H1 (cell line): ENCODE results near the gene RND3. TPM values are rescaled to one million over a fixed set of nuclear protein-coding genes. Genes with fewer than 3 reads are reported as not detected.

Experiments used
- CTCF ChIA-PET: fragments of 300-600 bp; sonication (Branson Sonifier 250); formaldehyde crosslinking; loops from one replicate; lab custom pipeline; 2021; ENCODE audit not compliant: partially characterized antibody; lab: Charles Lee
- POLR2A ChIA-PET: fragments of 300-600 bp; sonication (Branson Sonifier 250); formaldehyde crosslinking; loops from one replicate; lab custom pipeline; 2021; ENCODE audit warnings: inconsistent platforms; ENCODE audit not compliant: partially characterized antibody; lab: Charles Lee
- DNase-seq, 2 experiments: peaks; one replicate each; pipeline versions ENCODE4 v3.0.0 to v3.0.0-alpha.2; 2010 to 2022; ENCODE audit warnings: low spot score in 2 of 2, low read depth in 1 of 2, mixed read lengths in 1 of 2
- FAIRE-seq: peaks from 2 replicates; lab custom pipeline; 2011; peaks lifted over from hg19 to GRCh38; lab: Jason Lieb, UNC
- H2AFZ ChIP-seq: 2 replicates; pipeline ENCODE4 v1.8.1; 2012; ENCODE audit warnings: low read length, inconsistent platforms
- H2AK5ac ChIP-seq: 2 replicates; pipeline ENCODE4 v1.6.1; 2013; ENCODE audit warnings: low read depth, low read length
- H2BK120ac ChIP-seq: replicated peaks from 2 replicates; pipeline ENCODE3; 2013; ENCODE audit warnings: low read depth, low read length, inconsistent platforms
- H2BK12ac ChIP-seq: 2 replicates; pipeline ENCODE4 v1.6.1; 2013; ENCODE audit warnings: low read depth, low read length
- H2BK15ac ChIP-seq: 2 replicates; pipeline ENCODE4 v1.6.1; 2013; ENCODE audit warnings: low read length
- H2BK20ac ChIP-seq: 2 replicates; pipeline ENCODE4 v1.6.1; 2013; ENCODE audit warnings: low read length
- H2BK5ac ChIP-seq: 2 replicates; pipeline ENCODE4 v1.6.1; 2013; ENCODE audit warnings: low read depth, low read length
- H3K14ac ChIP-seq: 2 replicates; pipeline ENCODE4 v1.6.1; 2013; ENCODE audit warnings: inconsistent platforms; ENCODE audit not compliant: insufficient read length
- H3K18ac ChIP-seq: 2 replicates; pipeline ENCODE4 v1.6.1; 2013; ENCODE audit warnings: low read length; ENCODE audit errors: extremely low read depth
- H3K23ac ChIP-seq: 2 replicates; pipeline ENCODE4 v1.6.1; 2013; ENCODE audit warnings: inconsistent platforms; ENCODE audit not compliant: insufficient read length
- H3K23me2 ChIP-seq: 2 replicates; pipeline ENCODE4 v1.6.1; 2013; ENCODE audit warnings: low read depth, low read length
- H3K27ac ChIP-seq: 2 replicates; pipeline ENCODE4 v1.6.1; 2011; ENCODE audit warnings: low read depth, low read length, inconsistent platforms
- H3K27me3 ChIP-seq, 4 experiments: replicated peaks in 1 of 4; 1 replicate in 1 of 4; 2 replicates in 3 of 4; pipeline versions ENCODE4 v1.6.1 to v1.8.1; 2011 to 2013; ENCODE audit warnings: low read length in 3 of 4, mild to moderate bottlenecking in 3 of 4, inconsistent platforms in 2 of 4, mixed read lengths in 2 of 4, moderate library complexity in 1 of 4; ENCODE audit not compliant: control insufficient read depth in 3 of 4, insufficient read depth in 3 of 4; ENCODE audit errors: extremely low read depth in 1 of 4
- H3K36me3 ChIP-seq, 4 experiments: 2 replicates each; pipeline versions ENCODE4 v1.6.1 to v1.8.1; 2011 to 2013; ENCODE audit warnings: mild to moderate bottlenecking in 4 of 4, low read length in 3 of 4, moderate library complexity in 2 of 4, control low read depth in 1 of 4, inconsistent platforms in 1 of 4; ENCODE audit not compliant: insufficient read depth in 4 of 4, control insufficient read depth in 2 of 4
- H3K4ac ChIP-seq: replicated peaks from 2 replicates; pipeline ENCODE3; 2013; ENCODE audit warnings: low read length, low read depth, mixed read lengths, inconsistent platforms; ENCODE audit not compliant: insufficient read length
- H3K4me1 ChIP-seq, 4 experiments: replicated peaks in 1 of 4; 1 replicate in 1 of 4; 2 replicates in 3 of 4; pipeline versions ENCODE4 v1.6.1 to v1.8.1; 2011 to 2013; ENCODE audit warnings: low read length in 3 of 4, inconsistent platforms in 2 of 4, mixed read lengths in 1 of 4; ENCODE audit not compliant: insufficient read depth in 4 of 4, control insufficient read depth in 3 of 4
- H3K4me2 ChIP-seq, 2 experiments: 2 replicates each; pipeline versions ENCODE4 v1.6.1 to v1.8.1; 2011 to 2013; ENCODE audit warnings: low read depth in 2 of 2, low read length in 2 of 2, control low read depth in 1 of 2, inconsistent platforms in 1 of 2, mild to moderate bottlenecking in 1 of 2; ENCODE audit not compliant: insufficient read depth in 1 of 2
- H3K4me3 ChIP-seq, 4 experiments: fragments of 200-600, 300-600 bp in 1 of 4; sonication (generic), shearing (Covaris generic), sonication (Bioruptor Twin) in 1 of 4; 2 replicates each; pipeline versions ENCODE4 v1.5.1 to v1.8.1; 2011 to 2016; ENCODE audit warnings: low read length in 4 of 4, low read depth in 3 of 4, control low read depth in 2 of 4, inconsistent platforms in 2 of 4, mild to moderate bottlenecking in 2 of 4, mixed read lengths in 1 of 4, moderate library complexity in 1 of 4; ENCODE audit not compliant: insufficient read depth in 2 of 4; ENCODE audit errors: extremely low read depth in 1 of 4
- H3K56ac ChIP-seq: replicated peaks from 2 replicates; pipeline ENCODE3; 2013; ENCODE audit warnings: low read depth, mild to moderate bottlenecking, mixed read lengths, low read length, inconsistent platforms; ENCODE audit not compliant: insufficient read length
- H3K79me1 ChIP-seq: 2 replicates; pipeline ENCODE4 v1.6.1; 2013; ENCODE audit warnings: low read depth, low read length, control low read depth
- H3K79me2 ChIP-seq, 2 experiments: 2 replicates each; pipeline versions ENCODE4 v1.6.1 to v1.8.1; 2012 to 2013; ENCODE audit warnings: low read length in 2 of 2, mild to moderate bottlenecking in 2 of 2, inconsistent platforms in 1 of 2; ENCODE audit not compliant: insufficient read depth in 2 of 2, control insufficient read depth in 1 of 2
- H3K9ac ChIP-seq, 4 experiments: replicated peaks in 1 of 4; 1 replicate in 1 of 4; 2 replicates in 3 of 4; pipeline versions ENCODE4 v1.6.1 to v1.8.1; 2011 to 2013; ENCODE audit warnings: low read depth in 3 of 4, low read length in 3 of 4, control low read depth in 2 of 4, mild to moderate bottlenecking in 2 of 4, moderate library complexity in 2 of 4, inconsistent platforms in 1 of 4; ENCODE audit errors: extremely low read depth in 1 of 4
- H3K9me3 ChIP-seq, 2 experiments: 2 replicates each; pipeline versions ENCODE4 v1.6.1 to v1.8.1; 2012 to 2013; ENCODE audit warnings: mild to moderate bottlenecking in 2 of 2, moderate library complexity in 2 of 2, control low read depth in 1 of 2, inconsistent platforms in 1 of 2, low read depth in 1 of 2, low read length in 1 of 2, mixed read lengths in 1 of 2; ENCODE audit not compliant: insufficient read depth in 2 of 2
- H4K20me1 ChIP-seq, 2 experiments: replicated peaks in 1 of 2; 2 replicates each; pipeline versions ENCODE3 to v1.8.1; 2011 to 2013; ENCODE audit warnings: inconsistent platforms in 2 of 2, low read length in 2 of 2, mild to moderate bottlenecking in 1 of 2; ENCODE audit not compliant: insufficient read depth in 2 of 2, control insufficient read depth in 1 of 2
- H4K5ac ChIP-seq: 2 replicates; pipeline ENCODE4 v1.6.1; 2013; ENCODE audit warnings: low read length, low read depth, mixed read lengths, inconsistent platforms; ENCODE audit not compliant: insufficient read length
- H4K8ac ChIP-seq: 2 replicates; pipeline ENCODE4 v1.8.0; 2013; ENCODE audit warnings: mild to moderate bottlenecking, moderate library complexity, low read length, inconsistent platforms; ENCODE audit not compliant: insufficient read depth; ENCODE audit errors: extremely low read depth
- H4K91ac ChIP-seq: replicated peaks from 2 replicates; pipeline ENCODE3; 2013; ENCODE audit warnings: low read length, mixed read lengths, inconsistent platforms; ENCODE audit not compliant: insufficient read length
- ATF3 ChIP-seq: IDR thresholded peaks from 2 replicates; pipeline ENCODE4 v1.6.1; 2011; ENCODE audit warnings: low read depth, mild to moderate bottlenecking, low read length; ENCODE audit not compliant: insufficient read depth
- CBX5 ChIP-seq: fragments of 300-800, 300-1000 bp; sonication (generic); IDR thresholded peaks from 2 replicates; pipeline ENCODE4 v1.7.1; 2016; ENCODE audit warnings: antibody characterized with exemption, low read length, low read depth
- HDAC6 ChIP-seq: IDR thresholded peaks from one replicate; pipeline ENCODE4 v1.7.1; 2012; ENCODE audit warnings: low read depth, mild to moderate bottlenecking, inconsistent platforms, low read length, moderate library complexity
- MAFK ChIP-seq: IDR thresholded peaks from 2 replicates; pipeline ENCODE4 v1.6.1; 2012; ENCODE audit warnings: low read depth, mild to moderate bottlenecking, improper control_type of control experiment, low read length
- SIN3A ChIP-seq, 2 experiments: IDR thresholded peaks in 1 of 2; conservative IDR thresholded peaks in 1 of 2; 2 replicates each; pipeline ENCODE4 v1.6.1; 2011 to 2012; ENCODE audit warnings: low read length in 2 of 2, improper control_type of control experiment in 1 of 2, low read depth in 1 of 2, mild to moderate bottlenecking in 1 of 2
- SP4 ChIP-seq: IDR thresholded peaks from 2 replicates; pipeline ENCODE4 v1.6.1; 2012; ENCODE audit warnings: low read length, inconsistent platforms
- WGBS, 2 experiments: shearing (Covaris generic) in 1 of 2; methylation state at CpG; one replicate each; pipeline versions ENCODE4 v1.1.6 to v1.1.7; 2013 to 2015; ENCODE audit warnings: low lambda C conversion rate in 2 of 2, mixed read lengths in 2 of 2, inconsistent platforms in 1 of 2, low coverage in 1 of 2, missing lambda C conversion rate in 1 of 2; ENCODE audit not compliant: insufficient replicate concordance in 2 of 2, insufficient coverage in 1 of 2, insufficient read length in 1 of 2; ENCODE audit errors: extremely low coverage in 1 of 2, missing lambda C conversion rate in 1 of 2; 5-methylcytosine and 5-hydroxymethylcytosine counted together
- polyA plus RNA-seq, 7 experiments: library from polyadenylated mRNA; depleted of rRNA in 3 of 7; stranded (reverse) in 5 of 7; unstranded in 2 of 7; fragments of >200 nt in 5 of 7; fragments of 200-250 nt in 2 of 7; gene quantifications; 1 replicate in 5 of 7; 2 replicates in 1 of 7; 4 replicates in 1 of 7; pipeline versions ENCODE4 v1.2.1 to v1.2.3, GENCODE V29; 2011 to 2013; ENCODE audit warnings: missing spikeins in 2 of 7, mixed read lengths in 2 of 7
- total RNA-seq: library from RNA; stranded (reverse); fragmentation: NEBNext Ultra II Directional; extraction: Animal tissue kit (Norgen Biotek cat#: 25700); gene quantifications from 2 replicates; pipeline ENCODE4 v1.2.1, GENCODE V29; 2021

Gene RND3
- total and polyA plus RNA-seq, 2 of the 8 experiments (the other 6 are each of a cell fraction or from before 2014, with no cell fraction given), result 12.2 to 25.6 TPM

GRCh38 chr2:150520033-150520432 lies 32.6 kb upstream of the RND3 start:
- Histone ChIP-seq H2AFZ (no peak overlapping the region), H2BK12ac (no peak overlapping the region), H3K14ac (no peak overlapping the region), H2BK5ac (no peak overlapping the region), H3K4me3 (no peak overlapping the region), H2BK120ac (no peak overlapping the region), H4K20me1 (no peaks in the 10 kb centered on the region), H3K4ac (no peak overlapping the region), H3K56ac (no peak overlapping the region), H2BK20ac (no peak overlapping the region), H3K79me1 (no peaks in the 10 kb centered on the region), H3K18ac (no peak overlapping the region), H4K5ac (no peak overlapping the region), H2BK15ac (no peak overlapping the region), H3K23me2 (no peaks in the 10 kb centered on the region), H3K27me3 (no peaks in the 10 kb centered on the region), H2AK5ac (no peak overlapping the region), H4K8ac (no peak overlapping the region), H3K27ac (no peak overlapping the region), H3K36me3 (no peaks in the 10 kb centered on the region), H3K4me2 (no peak overlapping the region), H3K9me3 (peaks cover 0 to 5% of the 10 kb centered on the region in 2 experiments; a peak in 1 of 4 replicates), H3K9ac (no peak overlapping the region), H4K91ac (no peak overlapping the region), H3K79me2 (no peaks in the 10 kb centered on the region), H3K4me1 (no peaks in the 10 kb centered on the region), H3K23ac (no peak overlapping the region)
- FAIRE-seq (no peak), DNase-seq (no peak)
- 91% methylated on average over 4 of the region's 4 CpGs; no CpG with 5 or more reads in 1 of the 2 experiments for WGBS, 2 experiments
- CTCF ChIA-PET, result no interaction called here
- POLR2A ChIA-PET, result no interaction called here
- TF ChIP-seq SIN3A (conservative IDR thresholded peaks at IDR 0.05 in 1 of 2, IDR thresholded peaks at IDR 0.05 in 1 of 2; ENCODE audit: low read depth in 1 of 2, low read length in 2 of 2) (no peak), HDAC6 (no peak), SP4 (no peak), ATF3 (no peak), MAFK (no peak), CBX5 (no peak)
